ENCODE data around the gene ATAD1. TPM values are rescaled to one million over a fixed set of nuclear protein-coding genes. Genes with fewer than 3 reads are reported as not detected.
"Not testable (repeated sequence)": the region's sequence is repeated elsewhere in the genome, so short reads cannot be mapped to it uniquely, and the experiment has no call there.

ATAD1 gene
- total RNA-seq, 1 experiment from 2014 or later, result 48.6 TPM

GRCh38 chr10:87847550-87847949, 29.5 kb upstream of the ATAD1 start:
- H3K27me3 ChIP-seq (replicated peaks; ENCODE audit: insufficient read depth, low read depth, low read length, poor library complexity), result no peaks in the 10 kb centered on the region
- ChIA-PET CTCF (no interaction called here), POLR2A (ENCODE audit: low non-redundant PET) (no interaction called here)
- no peak overlapping the region for H3K4me3 ChIP-seq (ENCODE audit: low read depth, low read length, poor library complexity, severe bottlenecking)
- no peak overlapping the region for H3K27ac ChIP-seq (ENCODE audit: low read depth, low read length, poor library complexity, severe bottlenecking)
- DNase-seq (ENCODE audit: low spot score), result no peak
- intact Hi-C loops (cut with micrococcal nuclease; ENCODE audit: unreplicated experiment), result no loop called here
- no TSS peak for BruUV-seq (replicated peaks)
- TF ChIP-seq, protein P1, sequence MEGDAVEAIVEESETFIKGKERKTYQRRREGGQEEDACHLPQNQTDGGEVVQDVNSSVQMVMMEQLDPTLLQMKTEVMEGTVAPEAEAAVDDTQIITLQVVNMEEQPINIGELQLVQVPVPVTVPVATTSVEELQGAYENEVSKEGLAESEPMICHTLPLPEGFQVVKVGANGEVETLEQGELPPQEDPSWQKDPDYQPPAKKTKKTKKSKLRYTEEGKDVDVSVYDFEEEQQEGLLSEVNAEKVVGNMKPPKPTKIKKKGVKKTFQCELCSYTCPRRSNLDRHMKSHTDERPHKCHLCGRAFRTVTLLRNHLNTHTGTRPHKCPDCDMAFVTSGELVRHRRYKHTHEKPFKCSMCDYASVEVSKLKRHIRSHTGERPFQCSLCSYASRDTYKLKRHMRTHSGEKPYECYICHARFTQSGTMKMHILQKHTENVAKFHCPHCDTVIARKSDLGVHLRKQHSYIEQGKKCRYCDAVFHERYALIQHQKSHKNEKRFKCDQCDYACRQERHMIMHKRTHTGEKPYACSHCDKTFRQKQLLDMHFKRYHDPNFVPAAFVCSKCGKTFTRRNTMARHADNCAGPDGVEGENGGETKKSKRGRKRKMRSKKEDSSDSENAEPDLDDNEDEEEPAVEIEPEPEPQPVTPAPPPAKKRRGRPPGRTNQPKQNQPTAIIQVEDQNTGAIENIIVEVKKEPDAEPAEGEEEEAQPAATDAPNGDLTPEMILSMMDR (conservative IDR thresholded peaks at IDR 0.05; ENCODE audit: low read depth, low read length), result no peak
- no peak for TF ChIP-seq EZH2 (IDR thresholded peaks at IDR 0.05; ENCODE audit: borderline replicate concordance, low read depth, low read length, poor library complexity, severe bottlenecking)
- no peaks in the 10 kb centered on the region for H3K36me3 ChIP-seq (ENCODE audit: insufficient read depth, low read length, poor library complexity, severe bottlenecking)
- H3K9me3 ChIP-seq (ENCODE audit: low read depth, low read length, poor library complexity, severe bottlenecking), result no peaks in the 10 kb centered on the region
- no peaks in the 10 kb centered on the region for H3K4me1 ChIP-seq (ENCODE audit: insufficient read depth, low read length, poor library complexity, severe bottlenecking)

DNA sequence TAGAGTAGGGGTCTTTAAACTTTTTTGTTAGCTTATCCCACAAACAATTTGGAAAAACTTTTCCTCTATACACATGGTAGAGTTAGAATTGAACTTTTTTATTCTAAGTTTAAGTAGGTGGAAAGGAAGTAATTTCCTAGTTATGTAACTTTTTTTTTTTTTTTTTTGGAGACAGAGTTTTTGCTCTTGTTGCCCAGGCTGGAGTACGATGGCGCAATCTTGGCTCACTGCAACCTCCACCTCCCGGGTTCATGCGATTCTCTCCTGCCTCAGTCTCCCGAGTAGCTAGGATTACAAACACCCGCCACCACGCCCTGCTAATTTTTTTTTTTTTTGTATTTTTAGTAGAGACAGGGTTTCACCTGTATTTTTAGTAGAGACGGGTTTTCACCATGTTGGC, 28.7 kb upstream of the ATAD1 start:
- DNase-seq (ENCODE audit: low spot score); BruUV-seq (replicated peaks); H3K9me3 ChIP-seq (ENCODE audit: low read depth, low read length, poor library complexity, severe bottlenecking); H3K27me3 ChIP-seq (replicated peaks; ENCODE audit: insufficient read depth, low read depth, low read length, poor library complexity); CTCF ChIA-PET; intact Hi-C loops (cut with micrococcal nuclease; ENCODE audit: unreplicated experiment); H3K36me3 ChIP-seq (ENCODE audit: insufficient read depth, low read length, poor library complexity, severe bottlenecking); H3K27ac ChIP-seq (ENCODE audit: low read depth, low read length, poor library complexity, severe bottlenecking); H3K4me1 ChIP-seq (ENCODE audit: insufficient read depth, low read length, poor library complexity, severe bottlenecking); H3K4me3 ChIP-seq (ENCODE audit: low read depth, low read length, poor library complexity, severe bottlenecking); POLR2A ChIA-PET (ENCODE audit: low non-redundant PET): not testable (repeated sequence)

GRCh38 chr10:87846023-87846422, 28.0 kb upstream of the ATAD1 start:
- DNase-seq (ENCODE audit: low spot score), result no peak

GRCh38 chr10:87845624-87845998, 27.6 kb upstream of the ATAD1 start:
- no peak overlapping the region for H3K27ac ChIP-seq (ENCODE audit: low read depth, low read length, poor library complexity, severe bottlenecking)

More at GRCh38 chr10:87846023-87846422, 28.0 kb upstream of the ATAD1 start:
- intact Hi-C loops (cut with micrococcal nuclease; ENCODE audit: unreplicated experiment), result no loop called here
- no peak overlapping the region for H3K27ac ChIP-seq (ENCODE audit: low read depth, low read length, poor library complexity, severe bottlenecking)
- H3K4me3 ChIP-seq (ENCODE audit: low read depth, low read length, poor library complexity, severe bottlenecking), result no peak overlapping the region
- ChIA-PET POLR2A (ENCODE audit: low non-redundant PET) (no interaction called here), CTCF (interaction anchor here (1.0 kb wide), 1 partner anchor 268 kb away, joined by 3 read pairs; no protein-coding TSS in a partner anchor)
- no peaks in the 10 kb centered on the region for H3K27me3 ChIP-seq (replicated peaks; ENCODE audit: insufficient read depth, low read depth, low read length, poor library complexity)
- H3K4me1 ChIP-seq (ENCODE audit: insufficient read depth, low read length, poor library complexity, severe bottlenecking), result no peaks in the 10 kb centered on the region
- BruUV-seq (replicated peaks), result no TSS peak
- no peaks in the 10 kb centered on the region for H3K36me3 ChIP-seq (ENCODE audit: insufficient read depth, low read length, poor library complexity, severe bottlenecking)
- no peaks in the 10 kb centered on the region for H3K9me3 ChIP-seq (ENCODE audit: low read depth, low read length, poor library complexity, severe bottlenecking)
- no peak for TF ChIP-seq EZH2 (IDR thresholded peaks at IDR 0.05; ENCODE audit: borderline replicate concordance, low read depth, low read length, poor library complexity, severe bottlenecking)
- TF ChIP-seq, protein P1 (conservative IDR thresholded peaks at IDR 0.05; ENCODE audit: low read depth, low read length), result no peak

More at GRCh38 chr10:87845624-87845998, 27.6 kb upstream of the ATAD1 start:
- no peak for DNase-seq (ENCODE audit: low spot score)
- BruUV-seq (replicated peaks), result no TSS peak
- Histone ChIP-seq H3K27me3 (replicated peaks; ENCODE audit: insufficient read depth, low read depth, low read length, poor library complexity) (no peaks in the 10 kb centered on the region), H3K4me1 (ENCODE audit: insufficient read depth, low read length, poor library complexity, severe bottlenecking) (no peaks in the 10 kb centered on the region), H3K36me3 (ENCODE audit: insufficient read depth, low read length, poor library complexity, severe bottlenecking) (no peaks in the 10 kb centered on the region), H3K9me3 (ENCODE audit: low read depth, low read length, poor library complexity, severe bottlenecking) (no peaks in the 10 kb centered on the region), H3K4me3 (ENCODE audit: low read depth, low read length, poor library complexity, severe bottlenecking) (no peak overlapping the region)
- ChIA-PET CTCF (interaction anchor here (1.0 kb wide), 1 partner anchor 269 kb away, joined by 3 read pairs; no protein-coding TSS in a partner anchor), POLR2A (ENCODE audit: low non-redundant PET) (no interaction called here)
- TF ChIP-seq, protein P1 (conservative IDR thresholded peaks at IDR 0.05; ENCODE audit: low read depth, low read length), result no peak
- no peak for TF ChIP-seq EZH2 (IDR thresholded peaks at IDR 0.05; ENCODE audit: borderline replicate concordance, low read depth, low read length, poor library complexity, severe bottlenecking)
- intact Hi-C loops (cut with micrococcal nuclease; ENCODE audit: unreplicated experiment), result no loop called here
